Upper lobe of left lung (tissue), 6 donors: ENCODE data around the gene NGEF. TPM values are rescaled to one million over a fixed set of nuclear protein-coding genes. Genes with fewer than 3 reads are reported as not detected.
A peak's percentile ranks its signal among the peaks of the same experiment; 100 is the strongest.

Source experiments
- ATAC-seq, 2 donors: fragments of 200-7000 bp; cut with Tn5 transposase; one replicate each; pipeline ENCODE4 v1.9.1; 2022; ENCODE audit warnings: mild to moderate bottlenecking in 2 of 2, moderate library complexity in 2 of 2; ENCODE audit not compliant: low FRiP score in 2 of 2
- DNase-seq, 2 donors: peaks; one replicate each; pipeline ENCODE4 v3.0.0-alpha.2; 2019 to 2020
- H3K27ac ChIP-seq, 4 donors: fragments of 200-600 bp; sonication (generic); one replicate each; pipeline ENCODE4 v1.5.1; 2016 to 2019
- H3K27me3 ChIP-seq, 4 donors: fragments of 200-600 bp; sonication (generic); one replicate each; pipeline ENCODE4 v1.5.1; 2017 to 2019
- H3K36me3 ChIP-seq, 4 donors: fragments of 200-600 bp; sonication (generic); one replicate each; pipeline ENCODE4 v1.5.1; 2016 to 2019
- H3K4me1 ChIP-seq, 4 donors: fragments of 200-600 bp; sonication (generic); one replicate each; pipeline ENCODE4 v1.5.1; 2018 to 2019
- H3K4me3 ChIP-seq, 4 donors: fragments of 200-600 bp; sonication (generic); one replicate each; pipeline ENCODE4 v1.5.1; 2017 to 2019; ENCODE audit warnings: mild to moderate bottlenecking in 2 of 4, moderate library complexity in 1 of 4
- H3K9me3 ChIP-seq, 4 donors: fragments of 200-600 bp; sonication (generic); one replicate each; pipeline ENCODE4 v1.5.1; 2018 to 2019
- CTCF ChIP-seq, 6 experiments: fragments of 450-650 bp in 4 of 6; fragments of 200-600 bp in 2 of 6; sonication (generic) in 2 of 6; IDR thresholded peaks; one replicate each; pipeline ENCODE4 v1.5.1; 2016 to 2019; ENCODE audit warnings: antibody characterized with exemption in 6 of 6
- EP300 ChIP-seq, 4 donors: sonication (generic); formaldehyde crosslinking; IDR thresholded peaks; one replicate each; pipeline ENCODE4 v1.5.1; 2017; ENCODE audit warnings: antibody characterized with exemption in 4 of 4, control low read depth in 2 of 4
- POLR2A ChIP-seq, 4 donors: fragments of 450-650 bp; IDR thresholded peaks; one replicate each; pipeline ENCODE4 v1.5.1; 2016 to 2017; ENCODE audit warnings: antibody characterized with exemption in 4 of 4, mild to moderate bottlenecking in 2 of 4
- POLR2AphosphoS5 ChIP-seq, 2 donors: sonication (generic); formaldehyde crosslinking; IDR thresholded peaks; one replicate each; pipeline ENCODE4 v1.5.1; 2017; ENCODE audit warnings: antibody characterized with exemption in 2 of 2
- WGBS, 2 donors: methylation state at CpG; one replicate each; pipeline ENCODE4 v1.1.5; 2017 to 2018; 5-methylcytosine and 5-hydroxymethylcytosine counted together
- total RNA-seq, 6 donors: library from RNA; depleted of rRNA in 4 of 6; stranded (reverse); fragments of >200 nt in 4 of 6; gene quantifications; one replicate each; pipeline versions ENCODE4 v1.1.0 to v1.2.1, GENCODE V29; 2016 to 2021
- donor health status: DM: no; HTN: no; CAD: no; lungs with moderate emphysema.
- donor health status: DM: no; HTN: yes; CAD: no; lungs with severe emphysema.

The NGEF gene
- total RNA-seq, 6 donors from 2014 or later: 0.29 to 6.3 (median 0.98) TPM; not detected in 1

GRCh38 chr2:232927793-232928550 is 85.1 kb downstream of the NGEF start:
- H3K4me3 ChIP-seq: peak overlapping the region in 3 of 4 donors; percentile 31 to 39 (median 37)
- WGBS, 2 donors: 4% methylated on average over 7 of the region's 114 CpGs; no CpG with 5 or more reads in 1 of the 2 donors
- ATAC-seq (no peak), DNase-seq (peak in 1 of 2 donors; percentile 78)
- no peaks in the 10 kb centered on the region for H3K36me3 ChIP-seq
- H3K9me3 ChIP-seq: no peaks in the 10 kb centered on the region
- peaks cover 3 to 28% (median 19%) of the 10 kb centered on the region in 4 donors for H3K27me3 ChIP-seq
- no peak overlapping the region for H3K27ac ChIP-seq
- H3K4me1 ChIP-seq: peaks cover 15 to 27% (median 17%) of the 10 kb centered on the region in 4 donors
- TF ChIP-seq POLR2AphosphoS5 (IDR thresholded peaks at IDR 0.05): no peak
- TF ChIP-seq EP300 (IDR thresholded peaks at IDR 0.05): no peak
- TF ChIP-seq CTCF (IDR thresholded peaks at IDR 0.05): no peak
- TF ChIP-seq POLR2A (IDR thresholded peaks at IDR 0.05): no peak

- TF ChIP-seq CTCF (IDR thresholded peaks at IDR 0.05) (no peak), POLR2A (IDR thresholded peaks at IDR 0.05) (no peak), POLR2AphosphoS5 (IDR thresholded peaks at IDR 0.05) (no peak), EP300 (IDR thresholded peaks at IDR 0.05) (no peak)
- peaks cover 3 to 28% (median 19%) of the 10 kb centered on the region in 4 donors for H3K27me3 ChIP-seq
- no peak overlapping the region for H3K27ac ChIP-seq
- WGBS, 2 donors: 0 to 8% methylated on average over 8 to 19 of the region's 76 CpGs
- no peaks in the 10 kb centered on the region for H3K9me3 ChIP-seq
- peak overlapping the region in 3 of 4 donors; percentile 31 to 39 (median 37) for H3K4me3 ChIP-seq
- peaks cover 15 to 27% (median 17%) of the 10 kb centered on the region in 4 donors for H3K4me1 ChIP-seq
- peak in 1 of 2 donors; percentile 68 for ATAC-seq
- H3K36me3 ChIP-seq: no peaks in the 10 kb centered on the region
- peak in 1 of 2 donors; percentile 74 for DNase-seq
Observed at GRCh38 chr2:232927032-232927792, 85.8 kb downstream of the NGEF start.

- Histone ChIP-seq H3K27me3 (peaks cover 3 to 28% (median 19%) of the 10 kb centered on the region in 4 donors), H3K9me3 (no peaks in the 10 kb centered on the region), H3K4me3 (peak overlapping the region in 1 of 4 donors; percentile 39), H3K27ac (no peak overlapping the region), H3K36me3 (no peaks in the 10 kb centered on the region), H3K4me1 (peaks cover 15 to 27% (median 17%) of the 10 kb centered on the region in 4 donors)
- DNase-seq (no peak), ATAC-seq (no peak)
- TF ChIP-seq POLR2A (IDR thresholded peaks at IDR 0.05): no peak
- TF ChIP-seq CTCF (IDR thresholded peaks at IDR 0.05): no peak
- no peak for TF ChIP-seq POLR2AphosphoS5 (IDR thresholded peaks at IDR 0.05)
- no peak for TF ChIP-seq EP300 (IDR thresholded peaks at IDR 0.05)
- WGBS, 2 donors: 11 to 16% methylated on average over 12 to 13 of the region's 13 CpGs
Observed at GRCh38 chr2:232926431-232926939, 86.6 kb downstream of the NGEF start.

GRCh38 chr2:232925821-232926156 is 87.3 kb downstream of the NGEF start:
- TF ChIP-seq EP300 (IDR thresholded peaks at IDR 0.05): no peak
- no peak for TF ChIP-seq POLR2A (IDR thresholded peaks at IDR 0.05)
- TF ChIP-seq CTCF (IDR thresholded peaks at IDR 0.05): no peak
- no peak for TF ChIP-seq POLR2AphosphoS5 (IDR thresholded peaks at IDR 0.05)
- WGBS, 2 donors: 35 to 52% methylated on average over 10 to 11 of the region's 11 CpGs

More at GRCh38 chr2:232925821-232926156, 87.3 kb downstream of the NGEF start:
- Histone ChIP-seq H3K27me3 (peaks cover 3 to 28% (median 19%) of the 10 kb centered on the region in 4 donors), H3K27ac (no peak overlapping the region), H3K4me3 (no peak overlapping the region), H3K36me3 (no peaks in the 10 kb centered on the region), H3K4me1 (peaks cover 15 to 27% (median 17%) of the 10 kb centered on the region in 4 donors), H3K9me3 (no peaks in the 10 kb centered on the region)
- ATAC-seq (no peak), DNase-seq (no peak)
